GM06990 (cell line): Measurements from ENCODE around the gene SF3A2.
"Not testable (repeated sequence)": the region's sequence is repeated elsewhere in the genome, so short reads cannot be mapped to it uniquely, and the experiment has no call there.

Source experiments
- DNase-seq: peaks from one replicate; pipeline ENCODE4 v3.0.0-alpha.2; 2011; ENCODE audit not compliant: insufficient read length; ENCODE audit errors: extremely low read depth
- H3K27me3 ChIP-seq: replicated peaks from 2 replicates; pipeline ENCODE4 v1.6.0; 2011; ENCODE audit warnings: low read length; ENCODE audit not compliant: control insufficient read depth, insufficient read depth
- H3K36me3 ChIP-seq: 2 replicates; pipeline ENCODE4 v1.5.1; 2011; ENCODE audit warnings: low read length; ENCODE audit not compliant: control insufficient read depth, insufficient read depth
- H3K4me3 ChIP-seq: replicated peaks from 2 replicates; pipeline ENCODE4 v1.5.1; 2011; ENCODE audit warnings: low read depth, mild to moderate bottlenecking, control low read depth, low read length
- CTCF ChIP-seq: IDR thresholded peaks from 2 replicates; pipeline ENCODE4 v1.5.1; 2011; ENCODE audit warnings: low read length, control low read depth, mild to moderate bottlenecking, inconsistent platforms; ENCODE audit not compliant: insufficient read depth, poor library complexity, severe bottlenecking

The SF3A2 gene

GRCh38 chr19:2195914-2196313, 40.7 kb upstream of the SF3A2 start:
- Histone ChIP-seq H3K4me3 (no peak overlapping the region), H3K36me3 (peaks cover 45% of the 10 kb centered on the region), H3K27me3 (no peaks in the 10 kb centered on the region)
- TF ChIP-seq CTCF = no peak
- no peak for DNase-seq

- Histone ChIP-seq H3K27me3 (no peaks in the 10 kb centered on the region), H3K36me3 (peaks cover 41% of the 10 kb centered on the region), H3K4me3 (no peak overlapping the region)
- DNase-seq = no peak
- no peak for TF ChIP-seq CTCF
Observed at GRCh38 chr19:2197270-2197669, 39.4 kb upstream of the SF3A2 start.

GRCh38 chr19:2198317-2198716, 38.3 kb upstream of the SF3A2 start:
- Histone ChIP-seq H3K4me3 (no peak overlapping the region), H3K36me3 (peaks cover 43% of the 10 kb centered on the region), H3K27me3 (no peaks in the 10 kb centered on the region)
- TF ChIP-seq CTCF = no peak
- DNase-seq = no peak

- Histone ChIP-seq H3K27me3 (no peaks in the 10 kb centered on the region), H3K4me3 (no peak overlapping the region), H3K36me3 (peaks cover 46% of the 10 kb centered on the region)
- peak; percentile 66 for TF ChIP-seq CTCF
- DNase-seq = no peak
Observed at GRCh38 chr19:2199215-2199614, 37.4 kb upstream of the SF3A2 start.

GRCh38 chr19:2199861-2200623, 36.6 kb upstream of the SF3A2 start:
- TF ChIP-seq CTCF = no peak
- no peaks in the 10 kb centered on the region for H3K27me3 ChIP-seq
- no peak for DNase-seq
- H3K4me3 ChIP-seq = no peak overlapping the region
- peaks cover 44% of the 10 kb centered on the region for H3K36me3 ChIP-seq

- not testable (repeated sequence) for H3K27me3 ChIP-seq, DNase-seq, H3K4me3 ChIP-seq
- H3K36me3 ChIP-seq = peaks cover 38% of the 10 kb centered on the region
Observed at GRCh38 chr19:2200624-2201294, 35.9 kb upstream of the SF3A2 start.
